Stimulated activated CD8-positive, alpha-beta memory T cell treated with anti-CD3 and anti-CD28 coated beads, Interleukin-12 subunit alpha, Interleukin-12 subunit beta, amount 100 ng/mL, for 1 hour (primary cell): ENCODE measurements around the gene COL8A1.
"Not testable (repeated sequence)": the region's sequence is repeated elsewhere in the genome, so short reads cannot be mapped to it uniquely, and the experiment has no call there.

Experiments used
- DNase-seq: peaks from one replicate; pipeline ENCODE4 v3.0.0-alpha.2; 2020; ENCODE audit warnings: low read depth

Gene COL8A1

DNA sequence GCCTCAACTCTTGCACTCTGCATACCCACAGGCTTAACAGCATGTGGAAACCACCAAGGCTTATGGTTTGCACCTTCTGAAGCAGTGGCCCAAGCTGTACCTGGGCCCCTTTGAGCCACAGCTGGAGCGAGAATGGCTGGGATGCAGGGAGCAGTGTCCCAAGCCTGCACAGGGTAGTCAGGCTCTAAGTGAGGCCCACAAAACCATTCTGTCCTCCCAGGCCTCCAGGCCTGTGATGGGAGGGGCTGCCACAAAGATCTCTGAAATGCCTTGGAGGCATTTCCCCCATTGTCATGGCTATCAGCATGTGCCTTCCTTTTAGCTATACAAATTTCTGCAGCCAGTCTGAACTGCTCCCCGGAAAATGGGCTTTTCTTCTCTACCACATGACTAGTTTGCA, 166.8 kb downstream of the COL8A1 start:
- no peak for DNase-seq

DNA sequence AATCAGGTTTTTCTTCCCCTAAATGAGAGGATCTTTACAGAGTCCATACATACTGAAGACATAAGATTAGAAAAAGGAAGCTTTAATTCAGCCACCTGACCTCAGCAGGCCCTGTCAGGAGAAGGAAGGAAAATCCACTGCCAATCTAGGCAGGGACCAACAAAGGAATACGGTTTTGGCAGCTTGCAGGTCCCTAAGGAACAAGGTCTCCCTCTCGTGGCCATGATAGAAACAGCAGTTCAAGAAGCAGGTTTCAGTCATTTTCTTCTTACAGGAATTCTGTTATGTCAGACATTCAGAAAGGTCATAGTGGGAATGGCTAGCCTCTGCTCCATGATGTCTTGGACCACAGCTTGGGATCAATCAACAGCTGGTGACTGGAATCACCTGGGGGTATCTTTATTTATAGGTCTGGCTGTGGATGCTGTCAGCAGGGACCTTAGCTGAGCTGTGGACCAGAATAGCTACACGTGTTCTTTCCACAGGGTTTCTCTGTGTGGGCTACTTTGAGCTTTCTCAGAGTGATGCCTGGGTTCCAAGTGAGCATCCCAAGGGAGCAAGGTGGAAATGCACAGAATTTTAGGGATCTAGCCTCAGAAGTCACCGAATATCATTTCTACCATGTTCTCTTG, 169.9 kb downstream of the COL8A1 start:
- peak; percentile 15 for DNase-seq

DNA sequence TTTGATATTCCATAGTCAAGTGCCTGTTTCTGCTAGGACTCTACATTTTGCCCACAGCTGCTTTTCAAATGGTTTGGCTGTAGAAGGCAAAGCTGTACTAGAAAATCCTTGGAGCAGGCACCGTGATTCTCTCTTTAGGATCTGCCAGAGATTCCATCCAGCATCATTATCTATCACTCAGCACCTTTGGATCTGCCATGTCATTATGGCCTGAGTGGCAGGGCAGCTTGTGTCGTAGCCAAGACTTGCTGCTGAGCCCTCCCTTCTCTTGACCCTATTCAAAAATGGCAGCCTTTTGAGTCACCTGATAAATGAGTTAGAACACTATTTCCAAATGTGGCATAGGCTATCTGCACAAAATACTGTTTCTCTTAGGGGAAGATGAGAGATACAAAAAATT, 171.2 kb downstream of the COL8A1 start:
- no peak for DNase-seq

DNA sequence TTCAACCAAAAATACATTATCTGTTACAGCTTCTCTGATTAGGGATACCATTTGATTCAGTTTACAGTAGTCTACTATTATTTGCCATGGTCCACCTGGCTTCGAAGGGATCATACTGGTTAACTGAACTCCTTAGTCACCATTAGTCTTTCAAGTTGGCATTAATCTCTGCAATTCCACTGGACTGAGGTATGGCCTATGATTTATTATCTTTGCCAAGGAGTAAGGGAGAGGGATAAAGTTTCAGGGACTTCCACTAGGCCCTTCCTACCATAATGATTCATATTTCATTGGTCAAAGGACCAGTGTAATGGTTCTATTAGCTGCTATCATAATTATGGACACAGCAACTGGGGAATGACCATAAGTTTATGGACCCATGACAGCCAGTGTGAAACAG, 172.0 kb downstream of the COL8A1 start:
- no peak for DNase-seq

DNA sequence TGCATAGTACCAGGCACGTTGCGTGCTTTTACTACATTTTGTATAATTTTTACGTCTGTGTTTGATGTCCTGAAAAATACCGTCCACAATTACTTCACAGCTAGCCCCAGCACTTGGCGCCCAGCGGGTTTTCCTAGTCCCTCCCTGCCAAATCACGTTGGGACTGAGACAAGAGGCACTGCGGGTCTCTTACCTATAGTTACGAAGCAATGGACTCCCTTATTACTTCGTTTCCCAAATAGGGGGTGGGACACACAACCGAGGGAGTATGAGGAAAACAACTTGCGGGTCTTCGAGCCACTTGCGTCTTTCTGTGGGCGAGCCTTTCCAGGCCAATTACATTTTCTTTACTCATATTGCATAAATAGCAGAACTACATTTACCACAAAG, 178.6 kb downstream of the COL8A1 start:
- DNase-seq, result no peak

GRCh38 chr3:99817437-99818240, 179.2 kb downstream of the COL8A1 start, which contains the start of gene CMSS1:
TSS of gene CMSS1 (plus strand) at chr3:99817862.
- peak; percentile 92 for DNase-seq

DNA sequence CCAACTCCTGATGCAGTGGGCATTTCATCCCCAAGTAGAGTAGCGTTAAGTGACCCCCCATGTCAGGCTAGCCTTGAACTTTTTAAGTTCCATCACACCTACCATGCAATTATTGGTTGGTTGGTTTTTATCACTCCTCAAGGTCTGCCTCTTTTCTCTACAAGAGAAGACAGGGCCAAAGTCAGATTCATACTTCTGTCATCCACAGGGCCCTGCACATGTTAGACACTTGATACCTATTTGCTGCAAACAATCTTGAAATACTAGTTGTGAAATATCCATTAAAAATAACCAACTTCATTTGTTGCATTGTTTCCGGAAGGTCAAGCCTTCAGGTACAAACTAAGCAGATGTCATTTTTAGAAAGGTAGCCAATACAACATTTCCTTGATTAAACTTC, 180.4 kb downstream of the COL8A1 start:
- no peak for DNase-seq

- no peak for DNase-seq
Measured at GRCh38 chr3:99823723-99824711, 185.6 kb downstream of the COL8A1 start.

GRCh38 chr3:99825004-99825640, 186.7 kb downstream of the COL8A1 start:
- DNase-seq, result no peak

DNA sequence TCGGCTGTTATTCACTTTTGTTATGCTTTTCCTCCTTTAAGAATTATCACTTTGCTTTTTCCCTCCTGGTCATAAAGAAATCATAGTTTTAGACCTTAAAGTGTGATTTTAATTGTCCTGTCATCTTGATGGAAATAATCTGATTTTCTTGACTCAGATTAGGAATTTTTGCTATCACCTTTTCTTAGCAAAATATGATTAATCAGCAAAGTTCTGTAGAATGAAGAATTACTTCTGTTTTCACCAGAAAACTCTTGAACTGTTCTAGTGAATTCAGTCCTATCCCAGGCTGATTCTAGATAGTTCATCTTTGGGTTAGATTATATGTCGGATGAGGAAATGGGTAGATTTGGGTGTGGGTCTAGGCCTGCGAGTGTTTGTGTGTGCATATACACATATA, 191.4 kb downstream of the COL8A1 start:
- no peak for DNase-seq

DNA sequence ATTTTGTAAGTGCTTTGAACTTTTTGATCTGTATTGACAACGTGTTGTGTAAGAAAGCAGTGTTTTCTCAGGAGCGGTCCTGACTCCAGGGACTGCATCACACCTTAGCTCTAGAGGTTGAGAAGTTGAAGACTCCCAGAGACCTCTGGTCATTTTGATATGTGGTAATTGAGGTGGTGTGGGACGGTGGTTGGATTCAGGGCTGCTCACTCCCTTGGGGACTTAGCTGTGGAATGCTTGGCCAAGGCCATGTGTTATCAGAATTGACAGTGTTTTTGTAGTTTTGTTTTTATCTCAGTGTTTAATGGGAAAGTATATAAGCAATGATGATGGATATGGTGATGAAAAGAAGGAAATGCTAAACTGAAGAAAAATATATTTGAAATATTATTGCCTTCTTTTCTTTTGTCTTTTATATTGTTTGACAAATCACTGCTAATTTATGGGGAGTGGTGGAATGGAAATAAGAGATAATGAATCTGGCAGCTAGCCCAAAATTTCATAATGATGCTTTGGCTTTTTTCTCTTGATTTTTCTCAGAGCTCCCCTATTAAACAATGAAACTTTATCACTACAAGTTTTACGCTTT, 195.3 kb downstream of the COL8A1 start:
- DNase-seq, result no peak

DNA sequence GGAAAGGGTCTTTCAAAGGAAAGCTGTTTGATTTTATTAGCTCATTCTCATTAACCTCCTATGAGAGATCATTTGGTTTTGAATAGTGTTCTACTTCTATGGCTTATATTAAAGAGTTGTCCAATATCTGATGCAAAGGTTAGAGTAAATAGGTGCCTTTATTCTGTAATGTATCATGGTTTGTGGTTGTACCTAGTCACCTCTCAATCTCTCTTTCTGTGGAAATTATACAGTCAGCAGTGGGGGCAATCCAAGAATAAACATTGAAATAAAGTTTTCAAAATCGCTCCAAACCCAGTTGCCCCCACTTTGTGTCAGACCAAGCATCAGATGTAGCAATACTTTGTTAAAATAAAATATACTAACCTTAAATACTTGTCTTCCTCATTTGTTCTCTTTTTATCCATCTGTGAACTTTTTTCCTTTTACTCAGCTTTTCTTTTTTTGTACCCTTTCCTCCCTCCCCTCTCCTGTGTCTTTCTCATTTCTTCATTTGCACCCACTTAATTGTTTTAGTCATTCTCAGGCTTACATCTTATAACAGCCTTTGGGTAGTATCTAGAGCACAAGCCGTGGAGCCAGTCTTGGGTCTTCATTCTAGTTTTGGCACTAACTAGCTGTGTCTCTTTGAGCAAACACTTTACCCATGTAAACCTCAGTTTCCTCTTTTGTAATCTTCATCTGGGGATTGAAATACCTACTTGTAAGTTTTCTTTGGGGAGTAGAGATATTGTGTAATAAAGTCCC, 196.0 kb downstream of the COL8A1 start:
- no peak for DNase-seq

DNA sequence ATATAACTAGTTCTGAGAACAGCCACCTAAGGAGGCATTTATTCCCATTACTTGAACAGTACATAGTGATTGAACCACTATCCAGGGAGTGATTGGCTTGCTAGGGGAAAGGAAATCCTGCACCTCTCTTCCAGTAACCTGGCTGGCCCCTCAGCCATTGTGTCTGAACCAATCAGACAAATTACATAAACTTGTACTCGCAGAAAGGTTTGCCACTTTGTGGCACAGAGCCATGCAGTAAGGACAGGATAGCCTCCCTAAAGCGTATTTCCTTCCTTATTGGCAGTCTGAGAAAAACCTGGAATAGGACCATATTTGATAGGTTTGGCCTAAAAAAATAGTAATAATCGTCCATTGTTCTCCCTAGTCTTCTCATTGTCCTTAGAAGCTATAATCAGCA, 198.3 kb downstream of the COL8A1 start:
- DNase-seq, result no peak

- DNase-seq, result no peak
Measured at GRCh38 chr3:99837715-99838114, 199.3 kb downstream of the COL8A1 start.

GRCh38 chr3:99838755-99839154, 200.4 kb downstream of the COL8A1 start:
- no peak for DNase-seq

GRCh38 chr3:99839613-99840012, 201.2 kb downstream of the COL8A1 start:
- DNase-seq, result no peak

GRCh38 chr3:99841949-99842348, 203.6 kb downstream of the COL8A1 start:
- not testable (repeated sequence) for DNase-seq

GRCh38 chr3:99842826-99843589, 204.6 kb downstream of the COL8A1 start:
- no peak for DNase-seq

GRCh38 chr3:99843590-99844258, 205.3 kb downstream of the COL8A1 start:
- DNase-seq, result no peak

DNA sequence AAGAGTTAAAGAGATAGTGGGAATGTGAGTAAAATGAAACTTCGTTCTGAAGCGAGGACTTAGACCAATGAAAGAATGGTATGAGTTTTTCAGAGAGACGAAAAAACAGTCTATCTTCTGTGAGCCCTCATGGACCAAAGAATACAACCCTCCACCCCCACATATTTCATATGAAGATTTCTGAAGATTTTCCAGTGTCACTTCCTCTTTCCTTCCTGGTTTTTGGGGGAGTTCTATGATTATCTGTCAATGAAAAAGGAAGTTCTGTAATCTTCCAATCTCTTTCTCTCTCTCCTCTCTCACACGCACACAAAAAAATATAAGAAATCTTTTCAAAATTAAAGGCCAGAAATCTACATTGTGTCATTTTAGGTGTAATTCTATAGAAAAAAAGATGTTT, 206.9 kb downstream of the COL8A1 start:
- no peak for DNase-seq
